ENCODE results near the gene FBF1. TPM values are rescaled to one million over a fixed set of nuclear protein-coding genes. Genes with fewer than 3 reads are reported as not detected.
A peak's percentile ranks its signal among the peaks of the same experiment; 100 is the strongest.

The FBF1 gene
- total and polyA plus RNA-seq, 9 of the 15 experiments (the other 6 are each of a cell fraction or from before 2014, with no cell fraction given): 0.46 to 14.9 (median 7.5) TPM

GRCh38 chr17:75896415-75897159, 44.3 kb downstream of the FBF1 start, which contains the start of gene TRIM65 (continued):
- TF ChIP-seq KDM4B (IDR thresholded peaks at IDR 0.05; ENCODE audit: borderline replicate concordance in 2 of 2, low read depth in 1 of 2) (0 out of 4 replicates have a peak, but pooled peaks of 1 of the 2 experiments have one; percentile 21), ZNF77 (CRISPR knock-in tag; IDR thresholded peaks at IDR 0.05) (no peak), MBD2 (IDR thresholded peaks at IDR 0.05; ENCODE audit: borderline replicate concordance, low read depth) (peak; percentile 34; the same call in 1 of the 2 replicates), ZNF785 (CRISPR knock-in tag; IDR thresholded peaks at IDR 0.05) (no peak), ERF (CRISPR knock-in tag; IDR thresholded peaks at IDR 0.05) (no peak), NFIX (CRISPR knock-in tag; IDR thresholded peaks at IDR 0.05; ENCODE audit: low read depth) (no peak), ZNF695 (CRISPR knock-in tag; IDR thresholded peaks at IDR 0.05) (no peak), ZNF263 (CRISPR knock-in tag; IDR thresholded peaks at IDR 0.05; ENCODE audit: borderline replicate concordance) (peak; percentile 59; the same call in 1 of the 2 replicates), CGGBP1 (CRISPR knock-in tag; IDR thresholded peaks at IDR 0.05) (0 out of 2 replicates have a peak, but pooled peaks have one; percentile 30), ZNF232 (CRISPR knock-in tag; IDR thresholded peaks at IDR 0.05) (no peak), SIN3A (IDR thresholded peaks at IDR 0.05; ENCODE audit: borderline replicate concordance in 2 of 2, control insufficient read depth in 1 of 2, low read depth in 2 of 2, low read length in 2 of 2) (peak in 1 of 2 experiments; percentile 42; a peak in 1 of 4 replicates), TAF9B (IDR thresholded peaks at IDR 0.05; ENCODE audit: partially characterized antibody) (no peak), ZNF121 (CRISPR knock-in tag; conservative IDR thresholded peaks at IDR 0.05) (no peak), E2F1 (CRISPR knock-in tag; IDR thresholded peaks at IDR 0.05) (peak; percentile 28; the same call in 1 of the 2 replicates), HMGXB4 (CRISPR knock-in tag; IDR thresholded peaks at IDR 0.05) (peak; percentile 82; the same call in 1 of the 2 replicates), CREB3 (tag; conservative IDR thresholded peaks at IDR 0.05; ENCODE audit: low read depth) (no peak), FOXJ3 (CRISPR knock-in tag; IDR thresholded peaks at IDR 0.05) (no peak), USF2 (CRISPR knock-in tag; IDR thresholded peaks at IDR 0.05) (no peak), SREBF1 (IDR thresholded peaks at IDR 0.05; ENCODE audit: borderline replicate concordance, low read depth, low read length) (no peak), ZNF655 (CRISPR knock-in tag; IDR thresholded peaks at IDR 0.05) (no peak), TAF15 (IDR thresholded peaks at IDR 0.05; ENCODE audit: low read depth, low read length) (no peak)
